HL-60 (cell line): Measurements from ENCODE around the gene GCM1.

ENCODE experiments used
- DNase-seq, 2 experiments: peaks; one replicate each; pipeline ENCODE4 v3.0.0-alpha.2; 2010 to 2020; ENCODE audit warnings: low read depth in 1 of 2, low spot score in 1 of 2
- H3K27ac ChIP-seq: fragments of 250-450 bp; sonication (Bioruptor Pico); replicated peaks from 2 replicates; pipeline ENCODE4 v1.5.1; 2020; ENCODE audit warnings: mild to moderate bottlenecking, moderate library complexity
- H3K27me3 ChIP-seq: fragments of 250-450 bp; sonication (Bioruptor Pico); 2 replicates; pipeline ENCODE4 v1.5.1; 2021; ENCODE audit warnings: mild to moderate bottlenecking, moderate library complexity; ENCODE audit not compliant: insufficient read depth, poor library complexity, severe bottlenecking
- H3K4me3 ChIP-seq: replicated peaks from 2 replicates; pipeline ENCODE4 v1.5.1; 2011; ENCODE audit warnings: mild to moderate bottlenecking, control low read depth, low read length; ENCODE audit not compliant: insufficient read depth
- GABPA ChIP-seq: IDR thresholded peaks from 2 replicates; pipeline ENCODE4 v1.6.1; 2012; ENCODE audit warnings: low read depth
- POLR2AphosphoS5 ChIP-seq: IDR thresholded peaks from 2 replicates; pipeline ENCODE4 v1.6.1; 2012; ENCODE audit warnings: low read depth
- SPI1 ChIP-seq: IDR thresholded peaks from 2 replicates; pipeline ENCODE4 v1.6.1; 2012; ENCODE audit warnings: low read depth, mild to moderate bottlenecking, borderline replicate concordance
- TF ChIP-seq, protein P1 (sequence below): IDR thresholded peaks from one replicate; pipeline ENCODE4 v1.5.1; 2011; ENCODE audit warnings: low read length, control low read depth, inconsistent platforms; ENCODE audit not compliant: insufficient read depth
- TF ChIP-seq, protein P2 (sequence below): IDR thresholded peaks from 2 replicates; pipeline ENCODE4 v1.6.1; 2012; ENCODE audit warnings: low read depth; ENCODE audit not compliant: insufficient replicate concordance

The GCM1 gene

GRCh38 chr6:53142810-53143209 lies 5.8 kb downstream of the GCM1 start:
- H3K27ac ChIP-seq: no peak overlapping the region
- no peak for DNase-seq
- no peaks in the 10 kb centered on the region for H3K27me3 ChIP-seq
- H3K4me3 ChIP-seq: no peak overlapping the region
- TF ChIP-seq, protein P1, sequence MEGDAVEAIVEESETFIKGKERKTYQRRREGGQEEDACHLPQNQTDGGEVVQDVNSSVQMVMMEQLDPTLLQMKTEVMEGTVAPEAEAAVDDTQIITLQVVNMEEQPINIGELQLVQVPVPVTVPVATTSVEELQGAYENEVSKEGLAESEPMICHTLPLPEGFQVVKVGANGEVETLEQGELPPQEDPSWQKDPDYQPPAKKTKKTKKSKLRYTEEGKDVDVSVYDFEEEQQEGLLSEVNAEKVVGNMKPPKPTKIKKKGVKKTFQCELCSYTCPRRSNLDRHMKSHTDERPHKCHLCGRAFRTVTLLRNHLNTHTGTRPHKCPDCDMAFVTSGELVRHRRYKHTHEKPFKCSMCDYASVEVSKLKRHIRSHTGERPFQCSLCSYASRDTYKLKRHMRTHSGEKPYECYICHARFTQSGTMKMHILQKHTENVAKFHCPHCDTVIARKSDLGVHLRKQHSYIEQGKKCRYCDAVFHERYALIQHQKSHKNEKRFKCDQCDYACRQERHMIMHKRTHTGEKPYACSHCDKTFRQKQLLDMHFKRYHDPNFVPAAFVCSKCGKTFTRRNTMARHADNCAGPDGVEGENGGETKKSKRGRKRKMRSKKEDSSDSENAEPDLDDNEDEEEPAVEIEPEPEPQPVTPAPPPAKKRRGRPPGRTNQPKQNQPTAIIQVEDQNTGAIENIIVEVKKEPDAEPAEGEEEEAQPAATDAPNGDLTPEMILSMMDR: no peak
- TF ChIP-seq SPI1 (no peak), GABPA (no peak), POLR2AphosphoS5 (no peak)
- TF ChIP-seq, protein P2, sequence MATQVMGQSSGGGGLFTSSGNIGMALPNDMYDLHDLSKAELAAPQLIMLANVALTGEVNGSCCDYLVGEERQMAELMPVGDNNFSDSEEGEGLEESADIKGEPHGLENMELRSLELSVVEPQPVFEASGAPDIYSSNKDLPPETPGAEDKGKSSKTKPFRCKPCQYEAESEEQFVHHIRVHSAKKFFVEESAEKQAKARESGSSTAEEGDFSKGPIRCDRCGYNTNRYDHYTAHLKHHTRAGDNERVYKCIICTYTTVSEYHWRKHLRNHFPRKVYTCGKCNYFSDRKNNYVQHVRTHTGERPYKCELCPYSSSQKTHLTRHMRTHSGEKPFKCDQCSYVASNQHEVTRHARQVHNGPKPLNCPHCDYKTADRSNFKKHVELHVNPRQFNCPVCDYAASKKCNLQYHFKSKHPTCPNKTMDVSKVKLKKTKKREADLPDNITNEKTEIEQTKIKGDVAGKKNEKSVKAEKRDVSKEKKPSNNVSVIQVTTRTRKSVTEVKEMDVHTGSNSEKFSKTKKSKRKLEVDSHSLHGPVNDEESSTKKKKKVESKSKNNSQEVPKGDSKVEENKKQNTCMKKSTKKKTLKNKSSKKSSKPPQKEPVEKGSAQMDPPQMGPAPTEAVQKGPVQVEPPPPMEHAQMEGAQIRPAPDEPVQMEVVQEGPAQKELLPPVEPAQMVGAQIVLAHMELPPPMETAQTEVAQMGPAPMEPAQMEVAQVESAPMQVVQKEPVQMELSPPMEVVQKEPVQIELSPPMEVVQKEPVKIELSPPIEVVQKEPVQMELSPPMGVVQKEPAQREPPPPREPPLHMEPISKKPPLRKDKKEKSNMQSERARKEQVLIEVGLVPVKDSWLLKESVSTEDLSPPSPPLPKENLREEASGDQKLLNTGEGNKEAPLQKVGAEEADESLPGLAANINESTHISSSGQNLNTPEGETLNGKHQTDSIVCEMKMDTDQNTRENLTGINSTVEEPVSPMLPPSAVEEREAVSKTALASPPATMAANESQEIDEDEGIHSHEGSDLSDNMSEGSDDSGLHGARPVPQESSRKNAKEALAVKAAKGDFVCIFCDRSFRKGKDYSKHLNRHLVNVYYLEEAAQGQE: no peak

GRCh38 chr6:53139841-53140413 lies 8.7 kb downstream of the GCM1 start:
- Histone ChIP-seq H3K4me3 (no peak overlapping the region), H3K27ac (no peak overlapping the region), H3K27me3 (no peaks in the 10 kb centered on the region)
- TF ChIP-seq, protein P2: no peak
- TF ChIP-seq, protein P1: no peak
- no peak for TF ChIP-seq GABPA
- no peak for TF ChIP-seq POLR2AphosphoS5
- no peak for TF ChIP-seq SPI1
- DNase-seq: no peak

DNA sequence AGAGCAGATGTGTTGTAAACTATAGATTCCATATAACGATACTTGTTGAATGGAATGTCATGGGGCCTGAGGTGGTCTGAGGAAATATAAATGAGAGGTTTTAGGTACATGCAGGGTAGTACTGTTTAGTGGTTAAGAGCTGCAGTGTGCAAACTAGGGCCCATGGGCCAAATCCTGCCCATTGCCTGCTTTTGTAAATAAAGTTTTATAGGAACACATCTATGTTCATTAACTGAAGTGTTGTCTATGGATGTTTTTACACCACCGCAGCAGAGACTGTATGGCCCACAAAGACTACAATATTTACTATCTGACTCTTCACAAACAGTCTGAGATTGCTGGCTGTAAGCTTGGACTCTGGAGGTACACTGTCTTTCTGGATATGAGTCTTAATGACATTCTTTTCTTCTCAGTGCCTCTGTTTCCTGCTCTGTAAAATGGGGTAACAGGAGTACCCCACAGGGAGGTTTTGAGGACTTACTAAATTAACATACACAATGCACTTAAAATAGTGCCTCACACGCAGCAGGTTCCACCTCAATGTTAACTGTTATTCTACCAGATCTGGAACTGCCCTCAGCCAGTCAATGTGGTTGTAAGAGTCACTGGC lies 12.5 kb downstream of the GCM1 start:
- no peak for TF ChIP-seq POLR2AphosphoS5
- no peak for TF ChIP-seq GABPA
- TF ChIP-seq, protein P1: no peak
- Histone ChIP-seq H3K4me3 (no peak overlapping the region), H3K27me3 (no peaks in the 10 kb centered on the region), H3K27ac (no peak overlapping the region)
- DNase-seq: no peak
